HepG2 (cell line): Measurements from ENCODE around the gene PRXL2A. TPM values are rescaled to one million over a fixed set of nuclear protein-coding genes. Genes with fewer than 3 reads are reported as not detected.

Source experiments
- BORCS8-MEF2B ChIP-seq: sonication (generic); formaldehyde crosslinking; IDR thresholded peaks from 2 replicates; pipeline ENCODE4 v1.8.0; 2022; ENCODE audit warnings: mild to moderate bottlenecking, missing genetic modification reagents
- CENPBD1 ChIP-seq: sonication (generic); formaldehyde crosslinking; IDR thresholded peaks from 2 replicates; pipeline ENCODE4 v1.8.0; 2022; ENCODE audit warnings: missing genetic modification reagents, low read depth, mild to moderate bottlenecking, borderline replicate concordance
- CREB1 ChIP-seq, 2 experiments: fragments of 450-650 bp in 1 of 2; IDR thresholded peaks; 2 replicates each; pipeline ENCODE4 v1.6.1; 2016 to 2017; ENCODE audit warnings: control low read depth in 1 of 2, mild to moderate bottlenecking in 1 of 2, missing compliant biosample characterization in 1 of 2, missing genetic modification characterization in 1 of 2
- FOXO4 ChIP-seq: sonication (generic); formaldehyde crosslinking; conservative IDR thresholded peaks from 2 replicates; pipeline ENCODE4 v1.8.1; 2023; ENCODE audit warnings: missing genetic modification reagents
- GATAD2A ChIP-seq: IDR thresholded peaks from 2 replicates; pipeline ENCODE4 v1.6.1; 2016
- HIVEP1 ChIP-seq: sonication (generic); formaldehyde crosslinking; IDR thresholded peaks from 2 replicates; pipeline ENCODE4 v1.4.0; 2020; ENCODE audit warnings: mild to moderate bottlenecking, missing genetic modification reagents
- MLX ChIP-seq: IDR thresholded peaks from 2 replicates; pipeline ENCODE4 v1.6.1; 2016
- MLXIP ChIP-seq: sonication (generic); formaldehyde crosslinking; IDR thresholded peaks from 2 replicates; pipeline ENCODE4 v1.9.0; 2021; ENCODE audit warnings: missing genetic modification reagents, borderline replicate concordance
- POLR2AphosphoS5 ChIP-seq: IDR thresholded peaks from 2 replicates; pipeline ENCODE4 v1.6.1; 2012; ENCODE audit warnings: low read depth, low read length
- SETDB1 ChIP-seq: sonication (generic); formaldehyde crosslinking; IDR thresholded peaks from 2 replicates; pipeline ENCODE4 v1.5.1; 2020; ENCODE audit warnings: missing genetic modification reagents, mild to moderate bottlenecking, borderline replicate concordance
- TAF15 ChIP-seq: fragments of 200-400 bp; formaldehyde crosslinking; IDR thresholded peaks from one replicate; pipeline ENCODE4 v1.6.1; 2018; ENCODE audit warnings: mild to moderate bottlenecking, low read depth, low read length; ENCODE audit not compliant: poor library complexity, severe bottlenecking
- TEAD2 ChIP-seq: sonication (generic); formaldehyde crosslinking; IDR thresholded peaks from 2 replicates; pipeline ENCODE4 v1.9.0; 2021; ENCODE audit warnings: missing genetic modification reagents
- TFE3 ChIP-seq: IDR thresholded peaks from 2 replicates; pipeline ENCODE4 v1.6.1; 2016
- ZFP1 ChIP-seq: IDR thresholded peaks from 2 replicates; pipeline ENCODE4 v1.6.1; 2016
- ZKSCAN5 ChIP-seq: sonication (generic); formaldehyde crosslinking; IDR thresholded peaks from 2 replicates; pipeline ENCODE4 v1.5.1; 2020; ENCODE audit warnings: mild to moderate bottlenecking, missing genetic modification reagents
- ZMYM4 ChIP-seq: sonication (generic); formaldehyde crosslinking; IDR thresholded peaks from 2 replicates; pipeline ENCODE4 v1.8.1; 2023; ENCODE audit warnings: mild to moderate bottlenecking, missing genetic modification reagents
- ZNF737 ChIP-seq: sonication (generic); formaldehyde crosslinking; IDR thresholded peaks from 2 replicates; pipeline ENCODE4 v1.5.0; 2020; ENCODE audit warnings: missing genetic modification reagents, mild to moderate bottlenecking, borderline replicate concordance
- ZNF749 ChIP-seq: sonication (generic); formaldehyde crosslinking; IDR thresholded peaks from 2 replicates; pipeline ENCODE4 v1.8.0; 2022; ENCODE audit warnings: mild to moderate bottlenecking, missing genetic modification reagents, moderate library complexity, borderline replicate concordance
- polyA plus RNA-seq, 8 experiments: library from polyadenylated mRNA; depleted of rRNA in 3 of 8; stranded (reverse) in 7 of 8; unstranded in 1 of 8; fragments of >200 nt; fragmentation: Illumina TruSeq in 4 of 8; extraction: Trizol in 4 of 8; gene quantifications; 2 replicates each; pipeline versions ENCODE4 v1.2.1 to v1.2.3, GENCODE V29; 2011 to 2016; ENCODE audit warnings: low read depth in 4 of 8, missing spikeins in 1 of 8, mixed read lengths in 1 of 8; ENCODE audit not compliant: insufficient read depth in 1 of 8
- total RNA-seq, 5 experiments: library from RNA; depleted of rRNA; stranded (reverse); fragments of >200 nt; fragmentation: Illumina TruSeq; extraction: Trizol; gene quantifications; 2 replicates each; pipeline ENCODE4 v1.2.3, GENCODE V29; 2016; ENCODE audit warnings: low read depth in 1 of 5

Gene PRXL2A
- total and polyA plus RNA-seq, 2 of the 13 experiments (the other 11 are each of a cell fraction or from before 2014, with no cell fraction given) = 43.9 to 79.9 TPM

GRCh38 chr10:80406204-80406603 is 2.1 kb upstream of the PRXL2A start (continued):
- TF ChIP-seq FOXO4 (no peak), MLX (CRISPR knock-in tag) (peak; percentile 95), ZKSCAN5 (CRISPR knock-in tag) (no peak), ZFP1 (CRISPR knock-in tag) (no peak), TEAD2 (CRISPR knock-in tag) (no peak), ZNF737 (CRISPR knock-in tag) (no peak), TFE3 (peak; percentile 50; the same call in 1 of the 2 replicates), GATAD2A (peak; percentile 40; the same call in 1 of the 2 replicates), POLR2AphosphoS5 (no peak), ZMYM4 (no peak), CENPBD1 (no peak), SETDB1 (CRISPR knock-in tag) (peak; percentile 10; the same call in 1 of the 2 replicates), CREB1 (IDR thresholded peaks at IDR 0.05) (no peak), CREB1 (CRISPR knock-in tag; IDR thresholded peaks at IDR 0.05) (no peak), HIVEP1 (no peak), MLXIP (peak; percentile 56; the same call in 1 of the 2 replicates), ZNF749 (no peak), BORCS8-MEF2B (CRISPR knock-in tag) (no peak), TAF15 (no peak)
